GOT3 (cell line): ENCODE measurements around the gene DUSP7.

Experiments used
- DNase-seq: peaks from one replicate; lab custom pipeline; 2025; ENCODE audit warnings: mixed read lengths; lab: John Stamatoyannopoulos, UW

DUSP7 gene

GRCh38 chr3:52056521-52056967, at the start of gene DUSP7:
Gene DUSP7, minus strand, starts transcription at chr3:52056571. Its CDS starts 205 bp downstream, at chr3:52056366.
- DNase-seq = no peak

- no peak for DNase-seq
These were observed 48.6 kb upstream of the DUSP7 start for GRCh38 chr3:52104684-52105640.

GRCh38 chr3:52102934-52103333, 46.6 kb upstream of the DUSP7 start:
- DNase-seq = no peak

- DNase-seq = no peak
These were observed 42.6 kb upstream of the DUSP7 start for GRCh38 chr3:52099001-52099401.

- no peak for DNase-seq
These were observed 41.6 kb upstream of the DUSP7 start for GRCh38 chr3:52097851-52098507.

GRCh38 chr3:52095990-52096775, 39.8 kb upstream of the DUSP7 start:
- DNase-seq = no peak

- DNase-seq = no peak
These were observed 38.5 kb upstream of the DUSP7 start for GRCh38 chr3:52094571-52095485.

GRCh38 chr3:52093756-52094545, 37.6 kb upstream of the DUSP7 start:
- no peak for DNase-seq

- DNase-seq = no peak
These were observed 36.5 kb upstream of the DUSP7 start for GRCh38 chr3:52092891-52093290.

GRCh38 chr3:52092271-52092660, 35.9 kb upstream of the DUSP7 start:
- no peak for DNase-seq

GRCh38 chr3:52091586-52092270, 35.4 kb upstream of the DUSP7 start:
- no peak for DNase-seq

- DNase-seq = no peak
These were observed 34.6 kb upstream of the DUSP7 start for GRCh38 chr3:52090933-52091468.

- DNase-seq = no peak
These were observed 34.0 kb upstream of the DUSP7 start for GRCh38 chr3:52090131-52090932.

GRCh38 chr3:52089691-52090090, 33.3 kb upstream of the DUSP7 start:
- DNase-seq = no peak

- no peak for DNase-seq
These were observed 32.3 kb upstream of the DUSP7 start for GRCh38 chr3:52088445-52089367.

GRCh38 chr3:52087731-52088130, 31.4 kb upstream of the DUSP7 start:
- no peak for DNase-seq

GRCh38 chr3:52086976-52087663, 30.7 kb upstream of the DUSP7 start:
- DNase-seq = no peak
